Fibroblast of pulmonary artery (primary cell): ENCODE data around the gene POMP.
A peak's percentile ranks its signal among the peaks of the same experiment; 100 is the strongest.

ENCODE experiments used
- DNase-seq: peaks from one replicate; pipeline ENCODE4 v3.0.0-alpha.2; 2010; ENCODE audit warnings: low read depth
- H3K4me3 ChIP-seq: replicated peaks from 2 replicates; pipeline ENCODE4 v1.5.1; 2011; ENCODE audit warnings: low read depth, mild to moderate bottlenecking, control low read depth, low read length, moderate library complexity
- TF ChIP-seq, protein P1 (sequence below): IDR thresholded peaks from 2 replicates; pipeline ENCODE4 v1.5.1; 2011; ENCODE audit warnings: mild to moderate bottlenecking, control low read depth, low read length, inconsistent platforms; ENCODE audit errors: missing control alignments

Gene POMP

DNA sequence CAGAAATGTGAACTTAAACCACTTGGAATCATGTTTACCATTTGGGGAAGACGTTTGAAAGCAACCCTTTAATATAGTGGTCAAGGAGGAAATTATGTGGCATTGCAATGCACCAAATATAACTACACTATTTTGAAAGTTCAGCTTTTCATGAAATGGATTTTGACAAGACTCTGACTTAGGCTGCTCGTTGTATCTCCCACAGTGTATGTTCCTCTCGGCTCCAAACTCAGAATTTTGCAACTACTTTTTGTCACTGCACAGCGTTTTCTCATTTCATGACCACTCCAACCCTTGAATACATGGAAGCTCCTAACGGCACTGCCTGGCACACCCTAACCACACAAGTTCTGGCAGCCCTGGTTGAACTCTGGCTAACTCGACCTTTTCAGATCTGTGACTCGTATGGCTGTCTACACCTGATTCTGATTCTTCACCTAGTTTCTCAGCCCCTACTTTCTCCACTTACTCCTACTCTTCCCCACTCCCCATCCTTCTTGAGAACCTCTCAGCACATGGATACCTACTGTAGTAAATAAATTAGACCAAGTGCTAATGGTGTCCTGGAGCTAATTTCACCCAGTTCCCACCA lies 7.0 kb upstream of the POMP start:
- H3K4me3 ChIP-seq = no peak overlapping the region
- no peak for DNase-seq
- TF ChIP-seq, protein P1, sequence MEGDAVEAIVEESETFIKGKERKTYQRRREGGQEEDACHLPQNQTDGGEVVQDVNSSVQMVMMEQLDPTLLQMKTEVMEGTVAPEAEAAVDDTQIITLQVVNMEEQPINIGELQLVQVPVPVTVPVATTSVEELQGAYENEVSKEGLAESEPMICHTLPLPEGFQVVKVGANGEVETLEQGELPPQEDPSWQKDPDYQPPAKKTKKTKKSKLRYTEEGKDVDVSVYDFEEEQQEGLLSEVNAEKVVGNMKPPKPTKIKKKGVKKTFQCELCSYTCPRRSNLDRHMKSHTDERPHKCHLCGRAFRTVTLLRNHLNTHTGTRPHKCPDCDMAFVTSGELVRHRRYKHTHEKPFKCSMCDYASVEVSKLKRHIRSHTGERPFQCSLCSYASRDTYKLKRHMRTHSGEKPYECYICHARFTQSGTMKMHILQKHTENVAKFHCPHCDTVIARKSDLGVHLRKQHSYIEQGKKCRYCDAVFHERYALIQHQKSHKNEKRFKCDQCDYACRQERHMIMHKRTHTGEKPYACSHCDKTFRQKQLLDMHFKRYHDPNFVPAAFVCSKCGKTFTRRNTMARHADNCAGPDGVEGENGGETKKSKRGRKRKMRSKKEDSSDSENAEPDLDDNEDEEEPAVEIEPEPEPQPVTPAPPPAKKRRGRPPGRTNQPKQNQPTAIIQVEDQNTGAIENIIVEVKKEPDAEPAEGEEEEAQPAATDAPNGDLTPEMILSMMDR = no peak

DNA sequence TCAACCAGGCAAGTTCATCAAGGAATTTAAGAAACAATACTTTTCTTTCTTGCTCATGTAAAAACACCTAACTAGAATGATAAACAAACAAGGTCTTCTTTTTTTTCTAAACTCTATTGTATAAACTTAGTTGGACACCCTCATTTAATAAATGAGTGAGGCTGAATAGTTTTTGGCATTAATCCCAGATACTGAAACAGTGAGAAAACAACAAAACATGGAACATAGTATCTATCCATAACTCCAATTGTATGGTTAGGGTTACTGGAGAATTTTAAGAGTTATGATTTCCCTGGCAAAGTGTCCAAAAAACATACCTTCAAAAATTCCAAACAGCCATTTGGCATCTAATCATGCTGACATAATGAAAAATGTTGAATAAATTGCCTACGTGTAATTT lies 5.8 kb upstream of the POMP start:
- TF ChIP-seq, protein P1 = no peak
- no peak overlapping the region for H3K4me3 ChIP-seq
- no peak for DNase-seq

DNA sequence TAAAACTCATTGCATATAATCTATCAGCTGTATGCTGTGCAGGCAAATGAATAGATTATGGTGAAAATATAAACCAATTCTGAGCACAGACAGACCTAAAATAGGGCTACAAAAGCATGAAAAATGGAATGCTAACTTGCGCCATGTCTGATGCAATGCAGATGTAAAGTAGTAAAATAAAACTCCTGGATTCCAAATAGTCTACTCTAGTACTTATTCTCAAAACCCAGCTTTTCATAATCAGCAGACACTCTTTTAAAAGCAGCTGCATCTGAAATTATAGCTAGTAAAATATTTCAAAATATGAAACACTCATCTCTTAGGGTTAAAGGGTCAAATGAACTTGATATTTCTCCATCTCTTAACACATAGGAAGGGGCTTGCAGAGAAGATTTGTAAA lies 4.7 kb upstream of the POMP start:
- H3K4me3 ChIP-seq = no peak overlapping the region
- no peak for DNase-seq
- TF ChIP-seq, protein P1 = no peak

DNA sequence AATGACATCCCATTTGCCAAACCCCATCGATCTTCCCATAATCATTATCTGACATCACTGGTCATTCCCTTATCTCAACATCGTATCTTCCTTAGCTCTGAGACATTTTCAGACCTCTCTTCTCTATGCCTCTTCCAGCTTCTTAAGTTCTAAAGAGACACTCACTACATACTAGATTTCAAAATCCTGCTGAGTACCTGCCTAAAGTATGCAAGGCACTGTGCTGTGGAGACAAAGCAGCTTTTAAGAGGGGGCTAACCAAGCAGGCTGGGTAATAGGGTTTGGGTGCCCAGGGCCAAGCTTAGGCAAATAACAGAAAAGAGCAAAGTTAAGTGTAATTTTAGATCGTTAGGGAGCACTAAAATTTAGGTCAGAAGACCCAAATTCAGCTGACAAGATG lies 3.4 kb upstream of the POMP start:
- peak; percentile 60 for DNase-seq
- TF ChIP-seq, protein P1 = no peak

DNA sequence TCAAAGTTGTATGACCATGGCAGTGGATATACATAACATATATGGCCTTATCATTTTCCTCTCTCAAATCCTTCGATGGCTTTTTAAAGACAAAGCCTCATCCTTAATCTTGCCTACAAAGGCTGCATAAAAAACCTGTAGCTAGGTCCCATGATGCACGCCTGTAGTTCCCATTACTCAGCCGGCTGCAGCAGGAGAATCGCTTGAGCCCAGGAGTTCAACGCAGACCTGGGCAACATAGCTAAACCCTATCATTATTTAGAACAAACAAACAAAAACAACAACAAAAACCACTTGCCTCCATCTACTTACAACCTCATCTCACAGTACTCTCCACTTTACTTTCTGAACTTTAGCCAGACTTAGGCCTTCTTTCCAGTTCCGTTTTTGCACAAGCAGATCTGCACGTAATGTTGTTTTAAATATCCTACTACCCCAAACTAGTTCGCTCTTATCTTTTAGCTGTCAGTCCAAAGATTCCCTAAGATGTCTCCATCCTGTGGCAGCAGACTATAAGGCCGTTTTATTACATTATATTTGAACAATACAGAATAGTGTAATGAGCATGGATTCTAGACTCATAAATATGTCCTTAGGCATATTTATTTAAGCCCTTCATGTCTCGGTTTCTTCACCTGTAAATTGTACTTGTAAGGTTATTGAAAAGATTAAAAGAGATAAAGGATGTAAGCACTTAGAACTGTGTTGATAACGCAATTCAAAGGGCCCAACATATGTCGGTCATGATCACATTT lies 969 bp upstream of the POMP start:
- DNase-seq = peak; percentile 53
- TF ChIP-seq, protein P1 = peak; percentile 19
- H3K4me3 ChIP-seq = peak overlapping the region; percentile 92

More for the DNA sequence above, 3.4 kb upstream of the POMP start:
- H3K4me3 ChIP-seq = no peak overlapping the region

DNA sequence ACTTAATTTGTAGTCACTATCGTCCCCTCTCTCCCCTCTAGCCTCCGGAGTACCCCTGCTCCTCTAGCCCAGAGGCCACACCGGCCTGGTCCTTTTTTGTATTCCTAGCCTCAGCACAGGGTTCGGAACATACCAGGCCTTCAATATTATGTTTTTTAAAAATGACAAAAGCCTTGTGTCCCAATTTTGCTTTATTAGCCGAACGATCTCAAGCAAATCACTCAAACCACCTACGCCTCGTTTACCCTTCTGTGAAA lies 463 bp upstream of the POMP start:
- TF ChIP-seq, protein P1 = no peak
- no peak for DNase-seq
- peak overlapping the region; percentile 92 for H3K4me3 ChIP-seq

DNA sequence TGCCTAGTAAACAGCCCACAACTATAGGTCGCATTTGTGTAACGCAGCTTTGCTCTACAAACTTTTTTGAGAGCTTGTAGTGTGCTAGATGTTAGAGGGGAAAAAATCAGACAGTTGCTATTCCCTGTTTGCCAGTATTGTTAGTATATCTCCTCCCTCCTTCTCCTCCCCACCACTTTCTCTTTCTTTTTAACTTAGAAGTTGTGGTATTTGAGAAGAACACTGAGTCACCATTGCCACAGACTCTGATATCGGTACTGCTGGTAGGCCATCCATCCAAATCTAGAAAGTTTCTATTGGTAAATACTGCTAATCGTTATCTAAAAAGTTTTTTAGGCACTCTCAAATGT lies 666 bp downstream of the POMP start:
- H3K4me3 ChIP-seq = peak overlapping the region; percentile 92
- DNase-seq = peak; percentile 74
- TF ChIP-seq, protein P1 = no peak
